IMR-90 (cell line): ENCODE data around the gene ERVFRD-1. TPM values are rescaled to one million over a fixed set of nuclear protein-coding genes. Genes with fewer than 3 reads are reported as not detected.
A peak's percentile ranks its signal among the peaks of the same experiment; 100 is the strongest.

Experiments used
- ATAC-seq: fragments of 200-7000 bp; cut with Tn5 transposase; 2 replicates; pipeline ENCODE4 v1.9.1; 2020; ENCODE audit warnings: low read depth, mild to moderate bottlenecking, moderate library complexity
- BruUV-seq: library from RNA; stranded (reverse); fragments of 400-500 nt; replicated peaks from 2 replicates; lab custom pipeline; 2021; lab: Mats Ljungman, UMichigan
- CTCF ChIA-PET: fragments of 300-600 bp; formaldehyde crosslinking; extraction: SDS; loops from one replicate; lab custom pipeline; 2021; ENCODE audit warnings: antibody characterized with exemption; lab: Yijun Ruan, JAX
- POLR2A ChIA-PET: fragments of 300-600 bp; sonication (Branson Sonifier 250); formaldehyde crosslinking; loops from one replicate; lab custom pipeline; 2022; ENCODE audit warnings: antibody characterized with exemption; ENCODE audit not compliant: unreplicated experiment; lab: Charles Lee
- DNase-seq: peaks from one replicate; pipeline ENCODE4 v3.0.0; 2013
- H2AFZ ChIP-seq: replicated peaks from 2 replicates; pipeline ENCODE3; 2013; ENCODE audit warnings: low read length, mild to moderate bottlenecking; ENCODE audit not compliant: poor library complexity
- H2AK5ac ChIP-seq: 2 replicates; pipeline ENCODE4 v1.6.1; 2013; ENCODE audit warnings: low read depth, low read length, inconsistent platforms
- H2AK9ac ChIP-seq: replicated peaks from 2 replicates; pipeline ENCODE3; 2013; ENCODE audit warnings: mild to moderate bottlenecking, low read depth, low read length, moderate library complexity; ENCODE audit not compliant: poor library complexity
- H2BK120ac ChIP-seq: 2 replicates; pipeline ENCODE4 v1.6.1; 2013; ENCODE audit warnings: low read depth, low read length, inconsistent platforms
- H2BK15ac ChIP-seq: 3 replicates; pipeline ENCODE4 v1.6.1; 2013; ENCODE audit warnings: low read depth, low read length, inconsistent platforms
- H2BK20ac ChIP-seq: 2 replicates; pipeline ENCODE4 v1.6.1; 2013; ENCODE audit warnings: low read depth, mild to moderate bottlenecking, inconsistent platforms, low read length, moderate library complexity
- H2BK5ac ChIP-seq: 2 replicates; pipeline ENCODE4 v1.6.1; 2013; ENCODE audit warnings: mild to moderate bottlenecking, low read depth, low read length, inconsistent platforms; ENCODE audit not compliant: poor library complexity, severe bottlenecking
- H3K14ac ChIP-seq: replicated peaks from 2 replicates; pipeline ENCODE4 v1.6.1; 2013; ENCODE audit warnings: low read depth, low read length, inconsistent platforms
- H3K18ac ChIP-seq: 2 replicates; pipeline ENCODE4 v1.6.1; 2013; ENCODE audit warnings: low read depth, low read length, control low read depth
- H3K23ac ChIP-seq: 2 replicates; pipeline ENCODE4 v1.6.1; 2013; ENCODE audit warnings: low read depth, low read length, inconsistent platforms
- H3K27ac ChIP-seq: 2 replicates; pipeline ENCODE4 v1.5.1; 2013; ENCODE audit warnings: mild to moderate bottlenecking, control low read depth, low read length; ENCODE audit not compliant: insufficient read depth
- H3K27me3 ChIP-seq: 2 replicates; pipeline ENCODE4 v1.6.1; 2013; ENCODE audit warnings: low read length; ENCODE audit not compliant: control insufficient read depth, insufficient read depth
- H3K36me3 ChIP-seq: 2 replicates; pipeline ENCODE4 v1.6.1; 2013; ENCODE audit warnings: low read length, mixed read lengths; ENCODE audit not compliant: control insufficient read depth, insufficient read depth
- H3K4ac ChIP-seq: 2 replicates; pipeline ENCODE4 v1.6.1; 2013; ENCODE audit warnings: low read depth, low read length, inconsistent platforms
- H3K4me1 ChIP-seq: 2 replicates; pipeline ENCODE4 v1.6.1; 2013; ENCODE audit warnings: low read length, mixed read lengths; ENCODE audit not compliant: control insufficient read depth, insufficient read depth
- H3K4me2 ChIP-seq: 2 replicates; pipeline ENCODE4 v1.6.1; 2013; ENCODE audit warnings: low read depth, mild to moderate bottlenecking, control low read depth, low read length, moderate library complexity
- H3K4me3 ChIP-seq: 2 replicates; pipeline ENCODE4 v1.5.1; 2013; ENCODE audit warnings: low read depth, mild to moderate bottlenecking, control low read depth, low read length, moderate library complexity; ENCODE audit not compliant: insufficient read depth
- H3K56ac ChIP-seq: 2 replicates; pipeline ENCODE4 v1.6.1; 2013; ENCODE audit warnings: low read length, inconsistent platforms; ENCODE audit not compliant: insufficient read depth; ENCODE audit errors: extremely low read depth
- H3K79me1 ChIP-seq, 2 experiments: 2 replicates each; pipeline ENCODE4 v1.6.1; 2013; ENCODE audit warnings: low read length in 2 of 2, inconsistent platforms in 1 of 2, low read depth in 1 of 2
- H3K9ac ChIP-seq: 2 replicates; pipeline ENCODE4 v1.6.1; 2013; ENCODE audit warnings: low read depth, low read length, control low read depth
- H3K9me1 ChIP-seq: 2 replicates; pipeline ENCODE4 v1.6.1; 2013; ENCODE audit warnings: low read length, inconsistent platforms; ENCODE audit not compliant: insufficient read depth
- H3K9me3 ChIP-seq: 2 replicates; pipeline ENCODE4 v1.6.1; 2013; ENCODE audit warnings: low read length; ENCODE audit not compliant: control insufficient read depth, insufficient read depth
- H4K20me1 ChIP-seq: 2 replicates; pipeline ENCODE4 v1.6.1; 2013; ENCODE audit warnings: low read length, inconsistent platforms; ENCODE audit not compliant: insufficient read depth
- H4K5ac ChIP-seq: 2 replicates; pipeline ENCODE4 v1.6.1; 2013; ENCODE audit warnings: mild to moderate bottlenecking, low read depth, low read length, control low read depth
- H4K8ac ChIP-seq, 2 experiments: 2 replicates each; pipeline ENCODE4 v1.6.1; 2013; ENCODE audit warnings: low read depth in 2 of 2, low read length in 2 of 2, control low read depth in 1 of 2, inconsistent platforms in 1 of 2
- H4K91ac ChIP-seq: 2 replicates; pipeline ENCODE4 v1.6.1; 2013; ENCODE audit warnings: low read depth, low read length, inconsistent platforms; ENCODE audit not compliant: insufficient read depth
- BHLHE40 ChIP-seq: fragments of 150-350 bp; IDR thresholded peaks from 2 replicates; pipeline ENCODE4 v1.6.1; 2016; ENCODE audit warnings: mild to moderate bottlenecking, low read depth, low read length
- CEBPB ChIP-seq: IDR thresholded peaks from 2 replicates; pipeline ENCODE4 v1.6.1; 2012; ENCODE audit warnings: low read depth, low read length, improper control_type of control experiment
- CHD1 ChIP-seq: IDR thresholded peaks from 2 replicates; pipeline ENCODE4 v1.6.1; 2012; ENCODE audit warnings: low read depth, low read length, improper control_type of control experiment
- FOS ChIP-seq: fragments of 150-350 bp; IDR thresholded peaks from 2 replicates; pipeline ENCODE4 v1.6.1; 2016; ENCODE audit warnings: low read depth, low read length
- MAFK ChIP-seq: IDR thresholded peaks from 2 replicates; pipeline ENCODE4 v1.6.1; 2012; ENCODE audit warnings: low read depth, low read length, improper control_type of control experiment
- MAZ ChIP-seq: IDR thresholded peaks from 2 replicates; pipeline ENCODE4 v1.6.1; 2012; ENCODE audit warnings: low read depth, mild to moderate bottlenecking, low read length, improper control_type of control experiment, moderate library complexity, borderline replicate concordance
- MXI1 ChIP-seq: IDR thresholded peaks from 2 replicates; pipeline ENCODE4 v1.6.1; 2012; ENCODE audit warnings: low read depth, mild to moderate bottlenecking, low read length, moderate library complexity, borderline replicate concordance
- NFE2L2 ChIP-seq: fragments of 150-350 bp; IDR thresholded peaks from 2 replicates; pipeline ENCODE4 v1.6.1; 2016; ENCODE audit warnings: low read depth, mild to moderate bottlenecking, low read length
- POLR2A ChIP-seq: IDR thresholded peaks from 2 replicates; pipeline ENCODE4 v1.6.1; 2012; ENCODE audit warnings: mild to moderate bottlenecking, low read depth, low read length
- RAD21 ChIP-seq: IDR thresholded peaks from 2 replicates; pipeline ENCODE4 v1.6.1; 2012; ENCODE audit warnings: low read length, improper control_type of control experiment
- RCOR1 ChIP-seq: IDR thresholded peaks from 2 replicates; pipeline ENCODE4 v1.6.1; 2012; ENCODE audit warnings: mild to moderate bottlenecking, low read length, improper control_type of control experiment; ENCODE audit not compliant: insufficient replicate concordance
- RFX5 ChIP-seq: IDR thresholded peaks from 2 replicates; pipeline ENCODE4 v1.8.0; 2012; ENCODE audit warnings: low read depth, mild to moderate bottlenecking, low read length, moderate library complexity
- SMC3 ChIP-seq: fragments of 150-350 bp; IDR thresholded peaks from 2 replicates; pipeline ENCODE4 v1.6.1; 2016; ENCODE audit warnings: low read depth, mild to moderate bottlenecking, antibody characterized with exemption, low read length, moderate library complexity
- whole genome bisulfite sequencing, 2 experiments: methylation state at CpG; one replicate each; pipeline versions ENCODE4 v1.1.5 to v1.1.7; 2013; ENCODE audit warnings: missing lambda C conversion rate in 2 of 2; ENCODE audit not compliant: insufficient read length in 1 of 2; ENCODE audit errors: extremely low coverage in 2 of 2; 5-methylcytosine and 5-hydroxymethylcytosine counted together
- dilution Hi-C: fragments of 300-500 bp; cut with HindIII; formaldehyde crosslinking; loops from one replicate; pipeline ENCODE4 v1.14.3; 2018; ENCODE audit warnings: low sequenced_read_pairs; ENCODE audit not compliant: unreplicated experiment
- in situ Hi-C: fragments of 300-500 bp; cut with MboI; formaldehyde crosslinking; loops from 3 replicates; pipeline ENCODE4 v1.14.3; 2019; ENCODE audit warnings: low sequenced_read_pairs, inconsistent platforms, mixed read lengths
- intact Hi-C: fragments of 100-400 bp; cut with micrococcal nuclease; formaldehyde crosslinking; loops from 2 replicates; pipeline ENCODE4 v1.10.0; 2022
- polyA plus RNA-seq, 3 experiments: library from polyadenylated mRNA; depleted of rRNA; stranded (reverse); fragments of >200 nt; gene quantifications; 2 replicates each; pipeline ENCODE4 v1.2.3, GENCODE V29; 2012; ENCODE audit warnings: low replicate concordance in 1 of 3
- total RNA-seq: library from RNA; depleted of rRNA; stranded (reverse); fragments of >200 nt; gene quantifications from 2 replicates; pipeline ENCODE4 v1.2.3, GENCODE V29; 2012
- TF ChIP-seq, protein P1 (sequence below): conservative IDR thresholded peaks from 2 replicates; pipeline ENCODE4 v1.5.1; 2012; ENCODE audit warnings: mild to moderate bottlenecking, low read depth, low read length, improper control_type of control experiment
- TF ChIP-seq, protein P2 (sequence below): fragments of 150-350 bp; IDR thresholded peaks from 2 replicates; pipeline ENCODE4 v1.6.1; 2017; ENCODE audit warnings: mild to moderate bottlenecking, antibody characterized with exemption, low read length, low read depth
- TF ChIP-seq, protein P3 (sequence below): fragments of 150-350 bp; IDR thresholded peaks from 2 replicates; pipeline ENCODE4 v1.6.1; 2016; ENCODE audit warnings: low read depth, mild to moderate bottlenecking, low read length, moderate library complexity, borderline replicate concordance

Gene ERVFRD-1
- total and polyA plus RNA-seq, 2 of the 4 experiments (the other 2 are of a cell fraction), result not detected

- no CpG with 5 or more reads among the region's 1 CpG for WGBS, 2 experiments
- dilution Hi-C loops, result no loop called here
These were observed 48.7 kb upstream of the ERVFRD-1 start for GRCh38 chr6:11160199-11160598.

More at GRCh38 chr6:11160199-11160598, 48.7 kb upstream of the ERVFRD-1 start:
- Histone ChIP-seq H3K4me1 (peaks cover 6% of the 10 kb centered on the region), H3K9me3 (no peaks in the 10 kb centered on the region), H3K27ac (no peak overlapping the region), H3K27me3 (no peaks in the 10 kb centered on the region), H3K4me3 (no peak overlapping the region), H2BK5ac (no peak overlapping the region), H2AK5ac (no peak overlapping the region), H3K36me3 (no peaks in the 10 kb centered on the region), H2BK120ac (no peak overlapping the region), H4K5ac (no peak overlapping the region), H4K20me1 (no peaks in the 10 kb centered on the region), H3K4ac (no peak overlapping the region), H4K8ac (no peak overlapping the region), H2AFZ (no peak overlapping the region), H3K18ac (no peak overlapping the region), H2BK15ac (no peak overlapping the region), H4K91ac (no peak overlapping the region), H2BK20ac (no peak overlapping the region), H3K9ac (no peak overlapping the region), H3K79me1 (no peaks in the 10 kb centered on the region), H3K14ac (no peak overlapping the region), H3K56ac (no peak overlapping the region), H3K23ac (no peak overlapping the region), H2AK9ac (no peak overlapping the region), H3K9me1 (peaks cover 10% of the 10 kb centered on the region), H3K4me2 (no peak overlapping the region)
- DNase-seq (peak; percentile 21), ATAC-seq (no peak)
- CTCF ChIA-PET, result no interaction called here
- POLR2A ChIA-PET, result no interaction called here
- no TSS peak for BruUV-seq
- intact Hi-C loops (no loop called here), in situ Hi-C loops (no loop called here)
- TF ChIP-seq, protein P1, sequence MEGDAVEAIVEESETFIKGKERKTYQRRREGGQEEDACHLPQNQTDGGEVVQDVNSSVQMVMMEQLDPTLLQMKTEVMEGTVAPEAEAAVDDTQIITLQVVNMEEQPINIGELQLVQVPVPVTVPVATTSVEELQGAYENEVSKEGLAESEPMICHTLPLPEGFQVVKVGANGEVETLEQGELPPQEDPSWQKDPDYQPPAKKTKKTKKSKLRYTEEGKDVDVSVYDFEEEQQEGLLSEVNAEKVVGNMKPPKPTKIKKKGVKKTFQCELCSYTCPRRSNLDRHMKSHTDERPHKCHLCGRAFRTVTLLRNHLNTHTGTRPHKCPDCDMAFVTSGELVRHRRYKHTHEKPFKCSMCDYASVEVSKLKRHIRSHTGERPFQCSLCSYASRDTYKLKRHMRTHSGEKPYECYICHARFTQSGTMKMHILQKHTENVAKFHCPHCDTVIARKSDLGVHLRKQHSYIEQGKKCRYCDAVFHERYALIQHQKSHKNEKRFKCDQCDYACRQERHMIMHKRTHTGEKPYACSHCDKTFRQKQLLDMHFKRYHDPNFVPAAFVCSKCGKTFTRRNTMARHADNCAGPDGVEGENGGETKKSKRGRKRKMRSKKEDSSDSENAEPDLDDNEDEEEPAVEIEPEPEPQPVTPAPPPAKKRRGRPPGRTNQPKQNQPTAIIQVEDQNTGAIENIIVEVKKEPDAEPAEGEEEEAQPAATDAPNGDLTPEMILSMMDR, result no peak
- TF ChIP-seq MXI1 (no peak), RCOR1 (no peak), CHD1 (no peak), BHLHE40 (no peak), CEBPB (no peak), FOS (no peak), RAD21 (no peak), NFE2L2 (no peak), POLR2A (no peak), MAZ (no peak), MAFK (no peak), RFX5 (no peak), SMC3 (no peak)
- TF ChIP-seq, protein P2, sequence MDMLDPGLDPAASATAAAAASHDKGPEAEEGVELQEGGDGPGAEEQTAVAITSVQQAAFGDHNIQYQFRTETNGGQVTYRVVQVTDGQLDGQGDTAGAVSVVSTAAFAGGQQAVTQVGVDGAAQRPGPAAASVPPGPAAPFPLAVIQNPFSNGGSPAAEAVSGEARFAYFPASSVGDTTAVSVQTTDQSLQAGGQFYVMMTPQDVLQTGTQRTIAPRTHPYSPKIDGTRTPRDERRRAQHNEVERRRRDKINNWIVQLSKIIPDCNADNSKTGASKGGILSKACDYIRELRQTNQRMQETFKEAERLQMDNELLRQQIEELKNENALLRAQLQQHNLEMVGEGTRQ, result no peak
- TF ChIP-seq, protein P3, sequence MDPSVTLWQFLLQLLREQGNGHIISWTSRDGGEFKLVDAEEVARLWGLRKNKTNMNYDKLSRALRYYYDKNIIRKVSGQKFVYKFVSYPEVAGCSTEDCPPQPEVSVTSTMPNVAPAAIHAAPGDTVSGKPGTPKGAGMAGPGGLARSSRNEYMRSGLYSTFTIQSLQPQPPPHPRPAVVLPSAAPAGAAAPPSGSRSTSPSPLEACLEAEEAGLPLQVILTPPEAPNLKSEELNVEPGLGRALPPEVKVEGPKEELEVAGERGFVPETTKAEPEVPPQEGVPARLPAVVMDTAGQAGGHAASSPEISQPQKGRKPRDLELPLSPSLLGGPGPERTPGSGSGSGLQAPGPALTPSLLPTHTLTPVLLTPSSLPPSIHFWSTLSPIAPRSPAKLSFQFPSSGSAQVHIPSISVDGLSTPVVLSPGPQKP, result no peak
